ENCODE measurements around the gene SFSWAP. TPM values are rescaled to one million over a fixed set of nuclear protein-coding genes. Genes with fewer than 3 reads are reported as not detected.
"Not testable (repeated sequence)": the region's sequence is repeated elsewhere in the genome, so short reads cannot be mapped to it uniquely, and the experiment has no call there.

SFSWAP gene
- total and polyA plus RNA-seq, 2 experiments from 2014 or later: 16.3 to 17.6 TPM

DNA sequence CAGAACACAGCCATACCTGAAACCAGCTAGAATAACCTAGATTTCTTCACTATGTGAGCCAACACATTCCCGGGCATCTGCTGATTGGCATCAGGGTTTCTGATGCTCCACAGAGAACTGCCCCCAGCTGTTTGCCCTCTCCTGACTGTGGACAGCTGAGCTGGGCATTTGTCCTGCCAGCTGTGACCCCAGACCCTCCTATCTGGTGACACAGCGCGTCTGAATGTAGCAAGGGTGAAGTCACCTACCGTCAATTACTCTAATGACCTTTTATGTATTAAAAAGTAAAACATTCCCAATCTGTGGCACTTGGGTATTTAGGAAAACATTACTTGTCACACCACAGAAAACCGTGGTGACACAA lies 29.7 kb upstream of the SFSWAP start:
- Histone ChIP-seq H4K20me1 (ENCODE audit: insufficient read depth) (no peaks in the 10 kb centered on the region), H3K27me3 (replicated peaks; ENCODE audit: insufficient read depth) (no peaks in the 10 kb centered on the region), H3K4me1 (ENCODE audit: insufficient read depth) (no peaks in the 10 kb centered on the region), H3F3A (ENCODE audit: insufficient read depth) (no peaks in the 10 kb centered on the region), H3K4me3 (no peak overlapping the region), H3K79me2 (ENCODE audit: insufficient read depth) (no peaks in the 10 kb centered on the region), H3K9ac (no peak overlapping the region), H3K27ac (no peak overlapping the region), H3K9me2 (ENCODE audit: insufficient read depth) (no peaks in the 10 kb centered on the region), H3K9me3 (ENCODE audit: low read depth) (no peaks in the 10 kb centered on the region), H3K4me2 (ENCODE audit: unreplicated experiment) (no peak overlapping the region), H2AFZ (no peak overlapping the region), H3K36me3 (ENCODE audit: low read depth) (no peaks in the 10 kb centered on the region)
- in situ Hi-C loops (cut with MboI): no loop called here
- TF ChIP-seq EZH2phosphoT487 (IDR thresholded peaks at IDR 0.05; ENCODE audit: insufficient read depth, low read depth) (no peak), EZH2 (IDR thresholded peaks at IDR 0.05; ENCODE audit: insufficient read depth, poor library complexity, severe bottlenecking) (no peak)
- DNase-seq: no peak
- WGBS, 2 experiments (ENCODE audit: low coverage in 1 of 2, low lambda C conversion rate in 2 of 2, missing lambda C conversion rate in 2 of 2): 54 to 63% methylated on average over 5 of the region's 5 CpGs

DNA sequence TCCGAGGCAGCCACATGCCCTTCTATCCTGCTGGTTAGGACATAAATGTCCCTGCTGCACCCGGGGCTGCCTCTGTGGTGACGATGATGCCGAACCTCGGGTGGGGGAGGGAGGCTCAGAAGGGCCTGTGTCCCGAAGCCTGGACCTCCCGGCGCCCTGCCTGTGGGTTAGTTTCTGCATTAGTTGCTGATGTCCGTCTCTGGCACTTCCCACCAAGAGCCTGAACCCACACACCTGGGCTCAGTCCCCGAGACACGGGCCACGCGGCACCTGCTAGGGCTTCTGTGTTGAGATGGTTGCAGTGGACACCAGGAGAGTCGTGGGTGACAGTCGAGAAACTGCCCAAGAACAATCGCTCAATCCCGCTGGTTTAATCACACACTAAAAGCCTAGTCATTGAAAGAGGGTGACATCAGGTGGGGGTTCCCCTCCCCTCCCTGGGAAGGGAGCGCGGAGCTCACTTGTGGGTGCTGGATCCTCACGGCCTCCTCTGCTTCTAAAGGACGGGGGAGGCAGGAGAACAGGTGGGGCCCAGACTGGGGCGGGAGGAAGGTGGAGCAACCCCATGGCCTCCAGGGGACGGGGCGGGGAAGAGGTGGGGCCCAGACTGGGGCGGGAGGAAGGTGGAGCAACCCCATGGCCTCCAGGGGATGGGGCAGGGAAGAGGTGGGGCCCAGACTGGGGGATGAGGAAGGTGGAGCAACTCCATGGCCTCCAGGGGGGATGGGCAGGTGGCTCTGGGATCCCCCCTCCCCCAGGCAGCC lies 29.0 kb upstream of the SFSWAP start:
- WGBS, 2 experiments (ENCODE audit: low coverage in 1 of 2, low lambda C conversion rate in 2 of 2, missing lambda C conversion rate in 2 of 2): 58 to 62% methylated on average over 18 to 25 of the region's 25 CpGs
- in situ Hi-C loops (cut with MboI); H3K79me2 ChIP-seq (ENCODE audit: insufficient read depth): not testable (repeated sequence)

DNA sequence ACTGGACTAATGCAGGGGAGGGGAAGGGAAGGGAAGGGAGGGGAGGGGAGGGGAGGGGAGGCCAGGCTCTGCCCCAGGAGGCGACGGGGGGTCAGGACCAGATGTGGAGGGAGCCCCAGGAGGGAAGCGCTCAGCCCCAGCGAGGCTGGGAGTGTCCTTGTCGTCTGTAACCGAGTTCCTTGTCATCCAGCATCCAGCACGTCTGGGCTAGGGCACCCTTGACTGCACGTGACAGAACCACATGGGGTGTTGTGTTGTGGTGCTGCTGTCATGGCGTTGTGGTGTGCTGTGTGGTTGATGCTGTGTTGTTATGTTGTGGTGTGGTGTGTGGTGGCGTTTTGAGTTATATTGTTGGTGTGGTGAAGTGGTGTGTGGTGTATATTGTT lies 28.4 kb upstream of the SFSWAP start:
- no peak for TF ChIP-seq EZH2 (IDR thresholded peaks at IDR 0.05; ENCODE audit: insufficient read depth, poor library complexity, severe bottlenecking)
- TF ChIP-seq EZH2phosphoT487 (IDR thresholded peaks at IDR 0.05; ENCODE audit: insufficient read depth, low read depth): no peak
- H2AFZ ChIP-seq: no peak overlapping the region
- in situ Hi-C loops (cut with MboI): no loop called here
- H3K79me2 ChIP-seq (ENCODE audit: insufficient read depth): no peaks in the 10 kb centered on the region
- no peaks in the 10 kb centered on the region for H3K9me3 ChIP-seq (ENCODE audit: low read depth)
- no peak overlapping the region for H3K9ac ChIP-seq
- no peak overlapping the region for H3K27ac ChIP-seq
- H3K9me2 ChIP-seq (ENCODE audit: insufficient read depth): no peaks in the 10 kb centered on the region
- H3K36me3 ChIP-seq (ENCODE audit: low read depth): no peaks in the 10 kb centered on the region
- H3K4me2 ChIP-seq (ENCODE audit: unreplicated experiment): no peak overlapping the region
- no peaks in the 10 kb centered on the region for H3F3A ChIP-seq (ENCODE audit: insufficient read depth)
- WGBS, 2 experiments (ENCODE audit: low coverage in 1 of 2, low lambda C conversion rate in 2 of 2, missing lambda C conversion rate in 2 of 2): 12 to 16% methylated on average over 6 to 10 of the region's 10 CpGs
- H3K4me3 ChIP-seq: no peak overlapping the region
- H4K20me1 ChIP-seq (ENCODE audit: insufficient read depth): no peaks in the 10 kb centered on the region
- no peak for DNase-seq
- no peaks in the 10 kb centered on the region for H3K4me1 ChIP-seq (ENCODE audit: insufficient read depth)
- no peaks in the 10 kb centered on the region for H3K27me3 ChIP-seq (replicated peaks; ENCODE audit: insufficient read depth)

More for the DNA sequence above, 29.0 kb upstream of the SFSWAP start:
- not testable (repeated sequence) for H3K9me3 ChIP-seq (ENCODE audit: low read depth); H3K4me2 ChIP-seq (ENCODE audit: unreplicated experiment); H3K9me2 ChIP-seq (ENCODE audit: insufficient read depth); H3K27me3 ChIP-seq (replicated peaks; ENCODE audit: insufficient read depth); H3K4me1 ChIP-seq (ENCODE audit: insufficient read depth); DNase-seq; H3K4me3 ChIP-seq; H3K27ac ChIP-seq; H3K9ac ChIP-seq; H3F3A ChIP-seq (ENCODE audit: insufficient read depth); H2AFZ ChIP-seq; H3K36me3 ChIP-seq (ENCODE audit: low read depth); H4K20me1 ChIP-seq (ENCODE audit: insufficient read depth)

DNA sequence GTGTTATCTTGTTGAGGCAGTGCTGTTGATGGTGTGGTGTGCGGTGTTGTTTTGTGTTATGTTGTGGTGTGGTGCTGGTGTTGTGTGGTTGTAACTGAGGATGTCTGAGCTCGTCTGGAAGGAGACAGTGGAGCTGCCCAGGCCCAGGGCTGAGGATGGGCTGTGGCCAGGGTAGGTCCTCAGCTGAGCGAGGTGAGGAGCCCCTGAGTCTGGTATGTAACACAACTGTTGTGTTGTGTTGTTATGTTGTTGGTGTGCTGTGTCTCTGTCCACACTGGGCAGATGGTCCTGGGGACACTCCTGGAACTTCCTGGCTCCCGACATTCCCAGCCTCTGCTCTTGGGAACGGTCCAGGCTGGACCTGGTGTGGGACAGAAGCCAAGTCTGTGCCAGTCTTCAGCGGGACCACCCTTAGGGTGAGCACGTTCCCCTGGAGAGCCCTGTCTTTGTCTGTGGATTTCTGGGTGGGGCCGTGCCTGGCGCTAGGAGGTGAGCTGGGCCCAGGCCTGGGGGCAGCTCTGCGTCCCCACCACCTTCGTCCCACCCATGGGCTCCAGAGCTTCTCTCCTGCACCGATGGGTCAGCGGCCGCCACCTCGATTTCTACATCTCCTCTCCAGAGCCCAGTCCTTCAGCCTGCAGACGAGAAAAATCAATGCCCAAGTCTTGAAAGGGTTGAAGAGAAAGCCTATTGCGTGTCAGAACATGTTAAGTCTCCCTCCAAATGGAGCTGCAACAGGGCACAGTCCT lies 27.4 kb upstream of the SFSWAP start:
- DNase-seq: no peak
- H3K36me3 ChIP-seq (ENCODE audit: low read depth): no peaks in the 10 kb centered on the region

More for the DNA sequence above, 27.4 kb upstream of the SFSWAP start:
- WGBS, 2 experiments (ENCODE audit: low coverage in 1 of 2, low lambda C conversion rate in 2 of 2, missing lambda C conversion rate in 2 of 2): 52 to 58% methylated on average over 17 of the region's 17 CpGs
- Histone ChIP-seq H3K79me2 (ENCODE audit: insufficient read depth) (no peaks in the 10 kb centered on the region), H3K9me3 (ENCODE audit: low read depth) (no peaks in the 10 kb centered on the region), H3K9me2 (ENCODE audit: insufficient read depth) (no peaks in the 10 kb centered on the region), H3K9ac (no peak overlapping the region), H2AFZ (no peak overlapping the region), H3K4me1 (ENCODE audit: insufficient read depth) (no peaks in the 10 kb centered on the region), H3K4me2 (ENCODE audit: unreplicated experiment) (no peak overlapping the region), H3F3A (ENCODE audit: insufficient read depth) (no peaks in the 10 kb centered on the region), H3K27me3 (replicated peaks; ENCODE audit: insufficient read depth) (no peaks in the 10 kb centered on the region), H3K27ac (no peak overlapping the region), H3K4me3 (no peak overlapping the region), H4K20me1 (ENCODE audit: insufficient read depth) (no peaks in the 10 kb centered on the region)
- no peak for TF ChIP-seq EZH2phosphoT487 (IDR thresholded peaks at IDR 0.05; ENCODE audit: insufficient read depth, low read depth)
- TF ChIP-seq EZH2 (IDR thresholded peaks at IDR 0.05; ENCODE audit: insufficient read depth, poor library complexity, severe bottlenecking): no peak
- in situ Hi-C loops (cut with MboI): no loop called here

All from GM23248 (cell line).